ENCODE data around the gene ACOT11. TPM values are rescaled to one million over a fixed set of nuclear protein-coding genes. Genes with fewer than 3 reads are reported as not detected.
A peak's percentile ranks its signal among the peaks of the same experiment; 100 is the strongest.

Gene ACOT11
- total and polyA plus RNA-seq, 2 of the 13 experiments (the other 11 are each of a cell fraction or from before 2014, with no cell fraction given): 2.6 to 3.3 TPM

DNA sequence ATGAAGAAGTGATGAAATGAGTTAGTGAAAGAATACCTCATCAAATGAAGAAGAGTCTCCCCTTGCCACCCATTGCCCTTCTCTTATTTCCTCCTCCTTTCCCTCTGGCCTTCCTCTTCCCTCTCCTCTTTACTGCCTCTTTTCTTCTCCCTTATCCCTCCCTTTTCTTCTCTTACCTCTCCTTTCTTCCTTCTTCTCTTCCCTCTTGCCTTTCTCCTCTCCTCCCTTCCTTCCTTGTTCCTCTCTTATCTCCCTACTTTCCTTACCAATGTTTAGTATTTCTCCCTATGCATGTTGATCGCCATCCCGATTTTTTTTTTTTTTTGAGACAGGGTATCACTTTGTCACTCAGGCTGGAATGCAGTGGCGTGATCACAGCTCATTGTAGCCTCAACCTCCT is 102.4 kb downstream of the ACOT11 start:
- CTCF ChIA-PET (ENCODE audit: low intra/inter-chr PET ratio, low total read pairs): no interaction called here
- WGBS (ENCODE audit: low lambda C conversion rate): 36% methylated on average over 3 of the region's 3 CpGs
- H3K36me3 ChIP-seq (replicated peaks in 1 of 2; ENCODE audit: control insufficient read depth in 1 of 2, insufficient read depth in 2 of 2, low read length in 2 of 2): no peaks in the 10 kb centered on the region
- H3K4me3 ChIP-seq (replicated peaks in 1 of 3; ENCODE audit: insufficient read depth in 1 of 3, low read depth in 2 of 3, low read length in 3 of 3): no peak overlapping the region
- FAIRE-seq: no peak
- no peaks in the 10 kb centered on the region for H4K20me1 ChIP-seq (ENCODE audit: insufficient read depth, low read length)
- no peaks in the 10 kb centered on the region for H3K9me3 ChIP-seq (ENCODE audit: low read length)
- in situ Hi-C loops (cut with HindIII; ENCODE audit: extremely low pct_ligation_motif_present, low pct_unique_long_range_greater_than_20kb) (no loop called here), intact Hi-C loops (cut with micrococcal nuclease; ENCODE audit: unreplicated experiment) (no loop called here)
- no peak for DNase-seq (ENCODE audit: low spot score)
- no peaks in the 10 kb centered on the region for H3K27me3 ChIP-seq (ENCODE audit: control insufficient read depth in 1 of 2, insufficient read depth in 2 of 2, low read length in 2 of 2)
- H3K4me1 ChIP-seq (ENCODE audit: insufficient read depth, low read length): peaks cover 57% of the 10 kb centered on the region
- H3K79me2 ChIP-seq (ENCODE audit: insufficient read depth, low read length): no peaks in the 10 kb centered on the region
- no peak overlapping the region for H3K9ac ChIP-seq (ENCODE audit: insufficient read depth, low read depth, low read length)
- POLR2A ChIA-PET: no interaction called here
- H3K27ac ChIP-seq (ENCODE audit: extremely low read length, insufficient read depth, low read length): no peak overlapping the region
- no peak overlapping the region for H2AFZ ChIP-seq (ENCODE audit: low read length)
- no peak for ATAC-seq
- TF ChIP-seq, protein P1, sequence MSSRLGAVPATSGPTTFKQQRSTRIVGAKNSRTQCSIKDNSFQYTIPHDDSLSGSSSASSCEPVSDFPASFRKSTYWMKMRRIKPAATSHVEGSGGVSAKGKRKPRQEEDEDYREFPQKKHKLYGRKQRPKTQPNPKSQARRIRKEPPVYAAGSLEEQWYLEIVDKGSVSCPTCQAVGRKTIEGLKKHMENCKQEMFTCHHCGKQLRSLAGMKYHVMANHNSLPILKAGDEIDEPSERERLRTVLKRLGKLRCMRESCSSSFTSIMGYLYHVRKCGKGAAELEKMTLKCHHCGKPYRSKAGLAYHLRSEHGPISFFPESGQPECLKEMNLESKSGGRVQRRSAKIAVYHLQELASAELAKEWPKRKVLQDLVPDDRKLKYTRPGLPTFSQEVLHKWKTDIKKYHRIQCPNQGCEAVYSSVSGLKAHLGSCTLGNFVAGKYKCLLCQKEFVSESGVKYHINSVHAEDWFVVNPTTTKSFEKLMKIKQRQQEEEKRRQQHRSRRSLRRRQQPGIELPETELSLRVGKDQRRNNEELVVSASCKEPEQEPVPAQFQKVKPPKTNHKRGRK (CRISPR knock-in tag; IDR thresholded peaks at IDR 0.05): peak; percentile 74; the same call in 1 of the 2 replicates
- no peak for TF ChIP-seq ZNF775 (CRISPR knock-in tag; IDR thresholded peaks at IDR 0.05; ENCODE audit: borderline replicate concordance)
- BruUV-seq (replicated peaks): no TSS peak
- peak overlapping the region; percentile 89; the same call in 1 of the 2 replicates for H3K4me2 ChIP-seq (ENCODE audit: low read depth, low read length)

DNA sequence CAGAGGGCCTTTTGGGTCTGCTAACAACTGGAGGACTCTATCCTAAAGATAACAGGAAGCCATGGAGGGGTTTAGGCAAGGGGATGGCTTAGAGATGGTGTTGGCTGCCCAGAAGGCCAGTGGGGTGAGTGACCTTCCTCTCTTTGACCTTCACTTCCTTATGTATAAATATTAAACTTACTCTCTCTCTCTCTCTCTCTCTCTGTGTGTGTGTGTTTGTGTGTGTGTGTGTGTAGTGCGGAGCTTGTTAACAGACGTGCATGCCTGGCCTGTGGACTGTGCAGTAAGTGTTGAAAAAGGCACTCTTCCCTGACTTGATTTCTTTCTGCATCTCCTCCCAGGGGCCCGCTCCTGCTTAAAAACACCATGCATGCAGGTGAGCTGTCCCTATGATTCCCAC is 103.6 kb downstream of the ACOT11 start:
- no peak overlapping the region for H3K27ac ChIP-seq (ENCODE audit: extremely low read length, insufficient read depth, low read length)
- FAIRE-seq (peak; percentile 26), DNase-seq (ENCODE audit: low spot score) (no peak), ATAC-seq (peak; percentile 27)
- no peaks in the 10 kb centered on the region for H3K79me2 ChIP-seq (ENCODE audit: insufficient read depth, low read length)
- H3K36me3 ChIP-seq (replicated peaks in 1 of 2; ENCODE audit: control insufficient read depth in 1 of 2, insufficient read depth in 2 of 2, low read length in 2 of 2): no peaks in the 10 kb centered on the region
- ChIA-PET POLR2A (no interaction called here), CTCF (ENCODE audit: low intra/inter-chr PET ratio, low total read pairs) (no interaction called here)
- no peak overlapping the region for H3K4me3 ChIP-seq (replicated peaks in 1 of 3; ENCODE audit: insufficient read depth in 1 of 3, low read depth in 2 of 3, low read length in 3 of 3)
- no peak overlapping the region for H3K9ac ChIP-seq (ENCODE audit: insufficient read depth, low read depth, low read length)
- no peaks in the 10 kb centered on the region for H3K9me3 ChIP-seq (ENCODE audit: low read length)
- H3K4me2 ChIP-seq (ENCODE audit: low read depth, low read length): peak overlapping the region; percentile 57
- H3K27me3 ChIP-seq (ENCODE audit: control insufficient read depth in 1 of 2, insufficient read depth in 2 of 2, low read length in 2 of 2): no peaks in the 10 kb centered on the region
- H4K20me1 ChIP-seq (ENCODE audit: insufficient read depth, low read length): no peaks in the 10 kb centered on the region
- WGBS (ENCODE audit: low lambda C conversion rate): 9% methylated on average over 3 of the region's 3 CpGs
- intact Hi-C loops (cut with micrococcal nuclease; ENCODE audit: unreplicated experiment): no loop called here
- H2AFZ ChIP-seq (ENCODE audit: low read length): no peak overlapping the region
- in situ Hi-C loops (cut with HindIII; ENCODE audit: extremely low pct_ligation_motif_present, low pct_unique_long_range_greater_than_20kb): no loop called here
- BruUV-seq (replicated peaks): no TSS peak
- H3K4me1 ChIP-seq (ENCODE audit: insufficient read depth, low read length): peaks cover 57% of the 10 kb centered on the region
- TF ChIP-seq MBD4 (IDR thresholded peaks at IDR 0.05; ENCODE audit: borderline replicate concordance, low read length): no peak
- TF ChIP-seq MYNN (CRISPR knock-in tag; IDR thresholded peaks at IDR 0.05; ENCODE audit: low read depth): no peak
- TF ChIP-seq, protein P2, sequence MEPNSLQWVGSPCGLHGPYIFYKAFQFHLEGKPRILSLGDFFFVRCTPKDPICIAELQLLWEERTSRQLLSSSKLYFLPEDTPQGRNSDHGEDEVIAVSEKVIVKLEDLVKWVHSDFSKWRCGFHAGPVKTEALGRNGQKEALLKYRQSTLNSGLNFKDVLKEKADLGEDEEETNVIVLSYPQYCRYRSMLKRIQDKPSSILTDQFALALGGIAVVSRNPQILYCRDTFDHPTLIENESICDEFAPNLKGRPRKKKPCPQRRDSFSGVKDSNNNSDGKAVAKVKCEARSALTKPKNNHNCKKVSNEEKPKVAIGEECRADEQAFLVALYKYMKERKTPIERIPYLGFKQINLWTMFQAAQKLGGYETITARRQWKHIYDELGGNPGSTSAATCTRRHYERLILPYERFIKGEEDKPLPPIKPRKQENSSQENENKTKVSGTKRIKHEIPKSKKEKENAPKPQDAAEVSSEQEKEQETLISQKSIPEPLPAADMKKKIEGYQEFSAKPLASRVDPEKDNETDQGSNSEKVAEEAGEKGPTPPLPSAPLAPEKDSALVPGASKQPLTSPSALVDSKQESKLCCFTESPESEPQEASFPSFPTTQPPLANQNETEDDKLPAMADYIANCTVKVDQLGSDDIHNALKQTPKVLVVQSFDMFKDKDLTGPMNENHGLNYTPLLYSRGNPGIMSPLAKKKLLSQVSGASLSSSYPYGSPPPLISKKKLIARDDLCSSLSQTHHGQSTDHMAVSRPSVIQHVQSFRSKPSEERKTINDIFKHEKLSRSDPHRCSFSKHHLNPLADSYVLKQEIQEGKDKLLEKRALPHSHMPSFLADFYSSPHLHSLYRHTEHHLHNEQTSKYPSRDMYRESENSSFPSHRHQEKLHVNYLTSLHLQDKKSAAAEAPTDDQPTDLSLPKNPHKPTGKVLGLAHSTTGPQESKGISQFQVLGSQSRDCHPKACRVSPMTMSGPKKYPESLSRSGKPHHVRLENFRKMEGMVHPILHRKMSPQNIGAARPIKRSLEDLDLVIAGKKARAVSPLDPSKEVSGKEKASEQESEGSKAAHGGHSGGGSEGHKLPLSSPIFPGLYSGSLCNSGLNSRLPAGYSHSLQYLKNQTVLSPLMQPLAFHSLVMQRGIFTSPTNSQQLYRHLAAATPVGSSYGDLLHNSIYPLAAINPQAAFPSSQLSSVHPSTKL (CRISPR knock-in tag; IDR thresholded peaks at IDR 0.05): 0 out of 2 replicates have a peak, but pooled peaks have one; percentile 9
- TF ChIP-seq NR2F6 (IDR thresholded peaks at IDR 0.05): peak; percentile 72
- TF ChIP-seq NR2F6 (CRISPR knock-in tag; IDR thresholded peaks at IDR 0.05): peak; percentile 39; the same call in 1 of the 2 replicates
- TF ChIP-seq, protein P3, sequence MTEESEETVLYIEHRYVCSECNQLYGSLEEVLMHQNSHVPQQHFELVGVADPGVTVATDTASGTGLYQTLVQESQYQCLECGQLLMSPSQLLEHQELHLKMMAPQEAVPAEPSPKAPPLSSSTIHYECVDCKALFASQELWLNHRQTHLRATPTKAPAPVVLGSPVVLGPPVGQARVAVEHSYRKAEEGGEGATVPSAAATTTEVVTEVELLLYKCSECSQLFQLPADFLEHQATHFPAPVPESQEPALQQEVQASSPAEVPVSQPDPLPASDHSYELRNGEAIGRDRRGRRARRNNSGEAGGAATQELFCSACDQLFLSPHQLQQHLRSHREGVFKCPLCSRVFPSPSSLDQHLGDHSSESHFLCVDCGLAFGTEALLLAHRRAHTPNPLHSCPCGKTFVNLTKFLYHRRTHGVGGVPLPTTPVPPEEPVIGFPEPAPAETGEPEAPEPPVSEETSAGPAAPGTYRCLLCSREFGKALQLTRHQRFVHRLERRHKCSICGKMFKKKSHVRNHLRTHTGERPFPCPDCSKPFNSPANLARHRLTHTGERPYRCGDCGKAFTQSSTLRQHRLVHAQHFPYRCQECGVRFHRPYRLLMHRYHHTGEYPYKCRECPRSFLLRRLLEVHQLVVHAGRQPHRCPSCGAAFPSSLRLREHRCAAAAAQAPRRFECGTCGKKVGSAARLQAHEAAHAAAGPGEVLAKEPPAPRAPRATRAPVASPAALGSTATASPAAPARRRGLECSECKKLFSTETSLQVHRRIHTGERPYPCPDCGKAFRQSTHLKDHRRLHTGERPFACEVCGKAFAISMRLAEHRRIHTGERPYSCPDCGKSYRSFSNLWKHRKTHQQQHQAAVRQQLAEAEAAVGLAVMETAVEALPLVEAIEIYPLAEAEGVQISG (CRISPR knock-in tag; IDR thresholded peaks at IDR 0.05): peak; percentile 24; the same call in 1 of the 2 replicates

Data from HepG2 (cell line).